ENCODE results near the gene RBM19.

RBM19 gene

DNA sequence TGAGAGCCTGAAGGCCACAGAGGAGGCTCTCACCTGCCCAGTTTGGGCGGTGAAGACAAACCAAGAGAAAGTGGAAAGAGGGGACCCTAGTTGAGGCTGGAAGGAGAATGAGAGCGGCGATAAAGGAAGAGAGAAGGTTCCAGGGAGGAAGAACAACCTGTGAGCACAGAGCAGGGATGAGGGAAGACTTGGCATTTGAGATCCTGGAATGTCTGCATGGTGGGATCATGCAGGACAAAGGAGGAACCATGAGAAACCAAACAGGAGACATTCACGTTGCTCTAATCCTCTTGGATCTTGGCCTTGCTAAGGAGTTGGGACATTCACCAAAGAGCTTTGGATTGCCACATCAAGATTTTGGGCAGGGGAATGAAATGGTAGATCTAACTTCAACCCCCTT is 22.9 kb upstream of the RBM19 start:
- DNase-seq, result no peak

DNA sequence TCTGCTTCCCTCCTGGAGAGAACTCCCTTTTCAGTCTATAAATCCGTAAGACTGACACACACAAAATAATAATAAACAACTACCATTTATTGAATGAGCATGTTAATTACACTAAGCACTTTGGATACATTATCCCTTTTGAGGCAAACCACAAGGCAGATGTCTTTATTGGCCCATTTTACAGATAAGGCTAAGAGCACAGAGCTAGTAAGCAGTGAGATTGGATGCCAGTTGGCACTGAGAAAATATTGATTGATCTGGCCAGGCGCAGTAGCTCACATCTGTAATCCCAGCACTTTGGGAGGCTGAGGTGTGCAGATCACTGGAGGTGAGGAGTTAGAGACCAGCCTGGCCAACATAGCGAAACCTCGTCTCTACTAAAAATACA is 21.9 kb upstream of the RBM19 start:
- DNase-seq, result no peak

- no peak for DNase-seq
Observed at GRCh38 chr12:113987261-113988063, 21.3 kb upstream of the RBM19 start.

- no peak for DNase-seq
Observed at GRCh38 chr12:113984464-113984863, 18.3 kb upstream of the RBM19 start.

DNA sequence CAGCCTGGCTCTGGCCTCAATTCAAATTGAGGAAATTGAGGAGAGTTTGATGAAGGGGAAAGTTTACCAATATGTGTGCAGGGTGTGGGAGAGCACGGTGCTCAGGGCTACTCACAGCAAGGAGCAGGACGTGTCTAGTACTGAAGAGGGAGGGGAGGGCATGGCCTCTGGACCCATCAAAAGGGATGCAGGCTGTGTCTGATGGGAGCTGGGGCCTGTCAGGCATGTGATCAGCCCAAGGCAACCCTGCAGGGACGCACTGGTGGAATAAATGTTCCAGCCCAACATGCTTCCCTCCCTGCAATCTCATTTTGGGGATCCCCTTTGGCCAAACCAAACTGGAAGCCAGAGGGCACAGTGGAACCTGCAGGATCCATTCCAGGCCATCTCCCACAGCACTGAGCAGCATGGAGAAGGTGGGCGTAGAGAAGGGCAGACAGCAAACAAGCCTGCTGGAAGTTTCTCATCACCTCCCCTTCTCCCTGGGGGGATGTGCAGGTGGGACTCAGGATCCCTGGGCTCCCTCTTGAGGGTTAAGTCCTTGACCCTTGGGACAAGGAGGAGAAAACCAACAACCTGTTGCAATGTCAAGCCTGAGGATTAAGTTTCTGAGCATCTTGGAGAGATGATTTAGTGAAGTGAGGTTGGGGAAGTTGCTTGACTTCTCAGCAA is 17.8 kb upstream of the RBM19 start:
- no peak for DNase-seq

DNA sequence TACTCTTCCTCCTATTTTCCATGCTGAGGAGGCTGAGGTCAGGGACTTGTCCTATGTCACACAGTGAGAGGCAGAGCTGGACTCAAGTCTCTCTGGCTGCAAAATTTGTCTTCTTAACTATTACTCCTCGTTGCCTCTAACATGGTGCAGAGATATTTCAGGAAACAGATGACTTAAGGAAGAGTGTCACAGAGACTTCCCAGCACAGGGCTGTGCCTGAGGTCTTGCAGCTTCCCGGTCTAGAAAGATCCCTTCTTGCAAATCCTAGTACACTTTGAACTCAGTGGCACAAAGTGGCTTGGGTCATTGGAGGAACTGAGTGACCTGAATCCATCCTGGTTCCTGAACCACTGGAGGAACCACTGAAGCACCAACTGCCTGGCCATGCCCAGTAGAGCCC is 17.1 kb upstream of the RBM19 start:
- DNase-seq, result no peak

DNA sequence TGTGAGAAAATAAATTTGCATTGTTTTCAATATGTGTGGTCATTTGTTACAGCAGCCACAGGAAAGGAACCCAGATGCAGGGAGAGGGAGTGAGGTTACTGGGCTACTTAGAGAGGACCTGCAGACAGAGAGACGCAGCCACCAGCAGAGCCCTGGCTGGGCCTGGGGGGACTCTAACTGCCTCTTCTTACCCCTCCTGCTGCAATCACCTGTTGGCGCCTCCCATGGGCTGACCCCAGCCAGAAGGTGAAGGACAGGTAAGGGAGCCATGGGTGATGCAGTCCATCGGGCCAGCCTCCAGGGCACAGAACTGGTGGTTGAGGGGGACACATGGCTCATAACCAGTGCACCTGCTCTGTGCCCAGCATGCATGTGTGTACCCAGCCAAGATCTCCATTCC is 15.8 kb upstream of the RBM19 start:
- DNase-seq, result no peak

- DNase-seq, result peak; percentile 24 to 37
Observed at GRCh38 chr12:113980537-113981337, 14.6 kb upstream of the RBM19 start.

- DNase-seq, result no peak
Observed at GRCh38 chr12:113980054-113980453, 13.9 kb upstream of the RBM19 start.

- no peak for DNase-seq
Observed at GRCh38 chr12:113978080-113978479, 12.0 kb upstream of the RBM19 start.

DNA sequence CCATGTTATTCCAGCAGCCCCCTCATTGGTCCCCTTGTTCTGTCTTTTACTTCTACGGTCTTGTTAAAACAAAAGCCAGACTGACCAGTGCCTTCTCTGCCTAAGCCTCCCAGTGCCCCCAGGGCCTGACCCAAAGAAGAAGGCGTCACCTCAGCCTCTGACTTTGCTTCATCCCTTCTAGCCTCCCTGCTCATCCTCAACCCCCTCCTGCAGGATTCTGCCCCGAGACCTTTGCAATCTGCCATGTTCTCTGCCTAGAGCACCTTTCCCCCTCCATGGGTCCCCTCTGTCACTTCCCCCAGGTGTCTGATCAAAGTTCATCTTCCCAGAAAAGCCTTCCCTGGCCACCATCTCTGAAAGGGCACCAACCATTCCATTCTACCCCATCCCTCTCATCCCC is 7.9 kb upstream of the RBM19 start:
- DNase-seq, result no peak

DNA sequence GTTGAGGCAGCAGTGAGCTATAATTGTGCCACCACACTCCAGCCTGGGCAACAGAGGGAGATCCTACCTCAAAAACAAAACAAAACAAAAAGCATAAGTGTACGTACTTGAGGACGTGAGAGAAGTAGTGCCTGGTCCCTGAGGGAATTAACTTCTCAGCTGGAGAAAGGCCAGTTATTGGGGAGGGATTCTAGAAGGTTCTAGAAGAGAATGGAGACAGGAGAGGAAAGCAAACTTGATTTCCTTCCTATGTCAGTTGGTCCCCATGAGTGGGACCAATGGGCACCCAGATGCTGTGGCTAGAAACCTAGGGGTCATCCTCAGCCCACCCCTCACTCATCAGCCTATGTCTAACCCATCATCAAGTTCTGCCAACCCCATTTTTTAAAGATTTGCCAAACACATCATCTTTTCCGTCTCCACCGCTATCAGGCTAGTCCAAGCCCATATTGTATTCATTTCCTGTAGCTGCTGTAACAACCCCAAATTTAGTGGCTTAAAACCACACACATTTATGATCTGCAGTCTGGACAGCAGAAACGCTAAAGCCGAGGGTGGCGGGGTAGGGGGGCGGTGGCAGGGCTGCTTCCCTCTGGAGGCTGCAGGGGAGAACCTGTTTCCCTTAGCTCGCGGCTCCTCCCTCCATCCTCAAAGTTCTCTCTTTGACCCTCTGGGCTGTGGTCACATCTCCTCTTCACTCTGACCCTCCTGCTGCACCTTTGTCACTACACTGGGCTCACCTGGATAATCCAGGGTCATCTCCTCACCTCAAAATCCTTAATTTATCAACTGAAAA is 7.2 kb upstream of the RBM19 start:
- DNase-seq, result no peak

- no peak for DNase-seq
Observed at GRCh38 chr12:113971392-113971791, 5.3 kb upstream of the RBM19 start.

DNA sequence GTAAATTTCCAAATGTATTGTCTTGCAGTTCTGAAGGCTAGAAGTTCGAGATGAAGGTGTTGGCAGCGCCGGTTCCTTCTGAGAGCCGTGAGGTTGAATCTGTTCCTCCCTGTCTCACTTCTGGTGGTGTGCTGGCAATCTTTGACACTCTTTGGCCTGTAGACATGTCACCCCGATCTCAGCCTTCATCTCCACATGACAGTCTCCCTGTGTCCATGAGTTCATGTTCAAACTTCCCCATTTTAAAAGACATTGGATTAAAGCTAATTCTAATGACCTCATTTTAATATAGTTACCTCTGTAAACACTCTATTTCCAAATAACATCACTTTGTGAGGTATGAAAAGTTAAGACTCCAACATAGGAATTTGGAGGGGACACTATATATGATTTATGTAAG is 4.1 kb upstream of the RBM19 start:
- no peak for DNase-seq

- no peak for DNase-seq
Observed at GRCh38 chr12:113967368-113967767, 1.2 kb upstream of the RBM19 start.

- no peak for DNase-seq
Observed at GRCh38 chr12:113962733-113963132, 3.4 kb downstream of the RBM19 start.

DNA sequence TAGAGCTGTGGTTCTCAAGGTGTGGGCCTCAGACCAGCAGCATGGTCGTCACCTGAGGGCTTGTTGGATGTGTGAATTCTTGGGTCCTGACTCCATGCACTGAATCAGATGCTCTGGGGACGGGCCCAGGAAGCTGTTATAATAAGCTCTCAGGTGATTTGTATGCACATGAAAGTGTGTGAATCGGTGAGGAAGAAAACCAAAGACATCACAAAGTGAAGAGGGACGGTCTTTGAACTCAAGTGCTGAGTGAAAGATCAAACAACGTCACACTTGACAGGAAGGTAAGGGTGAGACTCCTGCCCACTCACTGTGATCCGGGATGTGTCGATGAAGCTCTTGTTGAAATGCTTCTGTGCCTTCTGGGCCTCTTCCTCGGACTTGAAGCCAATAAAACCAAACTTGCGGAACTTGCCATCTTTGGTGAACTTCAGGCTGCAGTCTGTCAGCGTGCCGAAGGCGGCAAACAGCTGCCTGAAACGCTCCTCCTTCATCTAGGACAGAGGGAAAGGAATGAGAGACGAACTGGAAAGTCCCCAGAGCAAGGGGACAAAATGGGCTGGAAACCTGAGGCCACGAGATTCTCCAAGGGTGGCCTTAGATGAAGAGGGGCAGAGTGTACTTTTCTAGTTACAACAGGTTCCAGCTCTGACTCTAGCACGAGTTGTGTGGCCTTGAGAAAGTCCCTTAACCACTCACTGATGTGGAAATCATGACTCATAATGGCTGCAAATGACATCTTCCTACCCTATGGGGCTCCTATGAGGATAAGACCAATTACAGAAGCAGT is 4.0 kb downstream of the RBM19 start:
- DNase-seq, result peak; percentile 38 to 47

- no peak for DNase-seq
Observed at GRCh38 chr12:113960030-113960429, 6.1 kb downstream of the RBM19 start.

- DNase-seq, result no peak
Observed at GRCh38 chr12:113959096-113959495, 7.0 kb downstream of the RBM19 start.

DNA sequence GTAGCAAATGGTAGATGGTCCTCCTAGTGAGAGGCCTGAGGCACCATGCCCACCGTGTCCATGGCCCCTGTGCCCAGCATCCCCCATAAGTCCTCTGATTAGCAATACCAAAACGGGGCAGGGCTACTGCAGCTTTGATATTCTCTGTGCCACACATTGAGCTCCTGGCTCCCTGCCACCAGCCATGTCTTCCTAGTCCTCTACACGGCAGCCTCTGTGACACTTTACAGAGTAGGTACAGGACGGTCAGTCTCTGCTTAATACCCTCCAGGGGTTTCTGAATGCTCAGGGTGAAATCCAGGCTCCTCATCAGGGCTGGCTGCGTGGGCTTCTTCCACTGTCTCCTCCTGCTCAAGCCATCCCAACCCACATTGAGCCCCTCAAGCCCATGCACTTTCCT is 8.0 kb downstream of the RBM19 start:
- DNase-seq, result no peak

GRCh38 chr12:113957627-113958026 is 8.5 kb downstream of the RBM19 start:
- no peak for DNase-seq

Measured in stimulated activated CD4-positive, alpha-beta T cell treated with anti-CD3 and anti-CD28 coated beads, Interleukin-2, amount 100 ng/mL, for 24 hours (primary cell).